ENCODE results near the gene SVOP.

SVOP gene

GRCh38 chr12:108907839-108908351, 113.0 kb downstream of the SVOP start:
- Histone ChIP-seq H3K4me3 (ENCODE audit: low read depth, low read length) (no peak overlapping the region), H3K4me1 (ENCODE audit: control insufficient read depth, insufficient read depth, low read length) (peaks cover 3% of the 10 kb centered on the region; the same call in 1 of the 2 replicates)

GRCh38 chr12:108906971-108907370, 113.9 kb downstream of the SVOP start:
- H3K9ac ChIP-seq (ENCODE audit: low read length) = no peak overlapping the region
- peaks cover 3% of the 10 kb centered on the region; the same call in 1 of the 2 replicates for H3K4me1 ChIP-seq (ENCODE audit: control insufficient read depth, insufficient read depth, low read length)
- no peaks in the 10 kb centered on the region for H3K27me3 ChIP-seq (ENCODE audit: control insufficient read depth, insufficient read depth, low read length)
- no peak overlapping the region for H3K4me3 ChIP-seq (ENCODE audit: low read depth, low read length)
- no peak overlapping the region for H3K27ac ChIP-seq (ENCODE audit: low read depth, low read length)
- no peaks in the 10 kb centered on the region for H3K9me3 ChIP-seq (ENCODE audit: control insufficient read depth, insufficient read depth, low read depth, low read length)
- H3K36me3 ChIP-seq (ENCODE audit: control insufficient read depth, insufficient read depth, low read length) = no peaks in the 10 kb centered on the region

More at GRCh38 chr12:108907839-108908351, 113.0 kb downstream of the SVOP start:
- Histone ChIP-seq H3K27me3 (ENCODE audit: control insufficient read depth, insufficient read depth, low read length) (no peaks in the 10 kb centered on the region), H3K36me3 (ENCODE audit: control insufficient read depth, insufficient read depth, low read length) (no peaks in the 10 kb centered on the region), H3K9ac (ENCODE audit: low read length) (no peak overlapping the region), H3K27ac (ENCODE audit: low read depth, low read length) (no peak overlapping the region), H3K9me3 (ENCODE audit: control insufficient read depth, insufficient read depth, low read depth, low read length) (peaks cover 2% of the 10 kb centered on the region; the same call in 1 of the 2 replicates)

GRCh38 chr12:108905725-108906124, 115.1 kb downstream of the SVOP start:
- Histone ChIP-seq H3K4me1 (ENCODE audit: control insufficient read depth, insufficient read depth, low read length) (peaks cover 3% of the 10 kb centered on the region; the same call in 1 of the 2 replicates), H3K9me3 (ENCODE audit: control insufficient read depth, insufficient read depth, low read depth, low read length) (no peaks in the 10 kb centered on the region), H3K27ac (ENCODE audit: low read depth, low read length) (no peak overlapping the region), H3K9ac (ENCODE audit: low read length) (no peak overlapping the region), H3K27me3 (ENCODE audit: control insufficient read depth, insufficient read depth, low read length) (peaks cover 3% of the 10 kb centered on the region; the same call in 1 of the 2 replicates), H3K36me3 (ENCODE audit: control insufficient read depth, insufficient read depth, low read length) (no peaks in the 10 kb centered on the region), H3K4me3 (ENCODE audit: low read depth, low read length) (no peak overlapping the region)

GRCh38 chr12:108899145-108899544, 121.7 kb downstream of the SVOP start:
- H3K27ac ChIP-seq (ENCODE audit: low read depth, low read length) = no peak overlapping the region
- no peaks in the 10 kb centered on the region for H3K9me3 ChIP-seq (ENCODE audit: control insufficient read depth, insufficient read depth, low read depth, low read length)

GRCh38 chr12:108896817-108897216, 124.1 kb downstream of the SVOP start:
- Histone ChIP-seq H3K9me3 (ENCODE audit: control insufficient read depth, insufficient read depth, low read depth, low read length) (no peaks in the 10 kb centered on the region), H3K9ac (ENCODE audit: low read length) (no peak overlapping the region), H3K27me3 (ENCODE audit: control insufficient read depth, insufficient read depth, low read length) (peaks cover 28% of the 10 kb centered on the region; the same call in 1 of the 2 replicates), H3K4me1 (ENCODE audit: control insufficient read depth, insufficient read depth, low read length) (no peaks in the 10 kb centered on the region), H3K36me3 (ENCODE audit: control insufficient read depth, insufficient read depth, low read length) (no peaks in the 10 kb centered on the region), H3K27ac (ENCODE audit: low read depth, low read length) (no peak overlapping the region), H3K4me3 (ENCODE audit: low read depth, low read length) (no peak overlapping the region)

More at GRCh38 chr12:108899145-108899544, 121.7 kb downstream of the SVOP start:
- H3K36me3 ChIP-seq (ENCODE audit: control insufficient read depth, insufficient read depth, low read length) = no peaks in the 10 kb centered on the region
- no peaks in the 10 kb centered on the region for H3K4me1 ChIP-seq (ENCODE audit: control insufficient read depth, insufficient read depth, low read length)
- H3K27me3 ChIP-seq (ENCODE audit: control insufficient read depth, insufficient read depth, low read length) = peaks cover 28% of the 10 kb centered on the region; the same call in 1 of the 2 replicates
- no peak overlapping the region for H3K9ac ChIP-seq (ENCODE audit: low read length)
- H3K4me3 ChIP-seq (ENCODE audit: low read depth, low read length) = no peak overlapping the region

- Histone ChIP-seq H3K9ac (ENCODE audit: low read length) (no peak overlapping the region), H3K4me3 (ENCODE audit: low read depth, low read length) (no peak overlapping the region)
Observed at GRCh38 chr12:108896336-108896735, 124.5 kb downstream of the SVOP start.

GRCh38 chr12:108895220-108895802, 125.6 kb downstream of the SVOP start:
- no peak overlapping the region for H3K4me3 ChIP-seq (ENCODE audit: low read depth, low read length)
- H3K36me3 ChIP-seq (ENCODE audit: control insufficient read depth, insufficient read depth, low read length) = no peaks in the 10 kb centered on the region
- H3K27me3 ChIP-seq (ENCODE audit: control insufficient read depth, insufficient read depth, low read length) = peaks cover 21% of the 10 kb centered on the region; the same call in 1 of the 2 replicates
- H3K4me1 ChIP-seq (ENCODE audit: control insufficient read depth, insufficient read depth, low read length) = no peaks in the 10 kb centered on the region
- peaks cover 5% of the 10 kb centered on the region for H3K9me3 ChIP-seq (ENCODE audit: control insufficient read depth, insufficient read depth, low read depth, low read length)
- H3K27ac ChIP-seq (ENCODE audit: low read depth, low read length) = no peak overlapping the region
- no peak overlapping the region for H3K9ac ChIP-seq (ENCODE audit: low read length)

More at GRCh38 chr12:108896336-108896735, 124.5 kb downstream of the SVOP start:
- H3K9me3 ChIP-seq (ENCODE audit: control insufficient read depth, insufficient read depth, low read depth, low read length) = no peaks in the 10 kb centered on the region
- H3K4me1 ChIP-seq (ENCODE audit: control insufficient read depth, insufficient read depth, low read length) = no peaks in the 10 kb centered on the region
- no peak overlapping the region for H3K27ac ChIP-seq (ENCODE audit: low read depth, low read length)
- no peaks in the 10 kb centered on the region for H3K36me3 ChIP-seq (ENCODE audit: control insufficient read depth, insufficient read depth, low read length)
- peaks cover 28% of the 10 kb centered on the region; the same call in 1 of the 2 replicates for H3K27me3 ChIP-seq (ENCODE audit: control insufficient read depth, insufficient read depth, low read length)

GRCh38 chr12:108890208-108890607, 130.7 kb downstream of the SVOP start:
- Histone ChIP-seq H3K9ac (ENCODE audit: low read length) (no peak overlapping the region), H3K27me3 (ENCODE audit: control insufficient read depth, insufficient read depth, low read length) (no peaks in the 10 kb centered on the region), H3K4me3 (ENCODE audit: low read depth, low read length) (no peak overlapping the region), H3K27ac (ENCODE audit: low read depth, low read length) (no peak overlapping the region), H3K9me3 (ENCODE audit: control insufficient read depth, insufficient read depth, low read depth, low read length) (peaks cover 9% of the 10 kb centered on the region), H3K36me3 (ENCODE audit: control insufficient read depth, insufficient read depth, low read length) (no peaks in the 10 kb centered on the region), H3K4me1 (ENCODE audit: control insufficient read depth, insufficient read depth, low read length) (no peaks in the 10 kb centered on the region)

GRCh38 chr12:108888031-108888430, 132.8 kb downstream of the SVOP start:
- Histone ChIP-seq H3K4me1 (ENCODE audit: control insufficient read depth, insufficient read depth, low read length) (no peaks in the 10 kb centered on the region), H3K4me3 (ENCODE audit: low read depth, low read length) (no peak overlapping the region), H3K27ac (ENCODE audit: low read depth, low read length) (no peak overlapping the region), H3K9ac (ENCODE audit: low read length) (no peak overlapping the region), H3K36me3 (ENCODE audit: control insufficient read depth, insufficient read depth, low read length) (no peaks in the 10 kb centered on the region), H3K27me3 (ENCODE audit: control insufficient read depth, insufficient read depth, low read length) (no peaks in the 10 kb centered on the region), H3K9me3 (ENCODE audit: control insufficient read depth, insufficient read depth, low read depth, low read length) (peaks cover 9% of the 10 kb centered on the region)

- H3K27ac ChIP-seq (ENCODE audit: low read depth, low read length) = no peak overlapping the region
- no peaks in the 10 kb centered on the region for H3K4me1 ChIP-seq (ENCODE audit: control insufficient read depth, insufficient read depth, low read length)
- H3K27me3 ChIP-seq (ENCODE audit: control insufficient read depth, insufficient read depth, low read length) = no peaks in the 10 kb centered on the region
- no peaks in the 10 kb centered on the region for H3K36me3 ChIP-seq (ENCODE audit: control insufficient read depth, insufficient read depth, low read length)
- no peak overlapping the region for H3K4me3 ChIP-seq (ENCODE audit: low read depth, low read length)
- H3K9ac ChIP-seq (ENCODE audit: low read length) = no peak overlapping the region
- peaks cover 9% of the 10 kb centered on the region for H3K9me3 ChIP-seq (ENCODE audit: control insufficient read depth, insufficient read depth, low read depth, low read length)
Observed at GRCh38 chr12:108886873-108887629, 133.8 kb downstream of the SVOP start.
